Endodermal cell (in vitro differentiated cells): ENCODE measurements around the gene CNTLN. TPM values are rescaled to one million over a fixed set of nuclear protein-coding genes. Genes with fewer than 3 reads are reported as not detected.
A peak's percentile ranks its signal among the peaks of the same experiment; 100 is the strongest.

Experiments used
- DNase-seq: peaks from one replicate; pipeline ENCODE4 v3.0.0-alpha.2; 2017
- H3K27ac ChIP-seq: 2 replicates; pipeline ENCODE4 v1.5.1; 2013; ENCODE audit warnings: mild to moderate bottlenecking, low read depth, low read length, moderate library complexity
- H3K27me3 ChIP-seq: 2 replicates; pipeline ENCODE4 v1.6.1; 2013; ENCODE audit warnings: mild to moderate bottlenecking, low read length, moderate library complexity; ENCODE audit not compliant: insufficient read depth, control insufficient read depth, poor library complexity, severe bottlenecking
- H3K36me3 ChIP-seq: 2 replicates; pipeline ENCODE4 v1.7.0; 2013; ENCODE audit warnings: mild to moderate bottlenecking, low read length, moderate library complexity; ENCODE audit not compliant: control insufficient read depth, insufficient read depth
- H3K4me1 ChIP-seq: one replicate; pipeline ENCODE4 v1.7.0; 2013; ENCODE audit warnings: low read length; ENCODE audit not compliant: control insufficient read depth, insufficient read depth
- H3K4me3 ChIP-seq: 2 replicates; pipeline ENCODE4 v1.5.1; 2013; ENCODE audit warnings: mild to moderate bottlenecking, low read length, moderate library complexity
- H3K9ac ChIP-seq: 2 replicates; pipeline ENCODE4 v1.6.1; 2013; ENCODE audit warnings: mild to moderate bottlenecking, low read length, moderate library complexity; ENCODE audit not compliant: poor library complexity, severe bottlenecking; ENCODE audit errors: extremely low read depth
- H3K9me3 ChIP-seq: 2 replicates; pipeline ENCODE4 v1.6.1; 2013; ENCODE audit warnings: mild to moderate bottlenecking, low read length, moderate library complexity; ENCODE audit not compliant: control insufficient read depth
- H3K27ac Mint-ChIP-seq: 2 replicates; pipeline ENCODE4 v1.8.0; 2020; ENCODE audit warnings: mixed read lengths
- H3K27me3 Mint-ChIP-seq: 2 replicates; pipeline ENCODE4 v1.8.0; 2021; ENCODE audit warnings: mild to moderate bottlenecking, mixed read lengths; ENCODE audit not compliant: insufficient read depth
- H3K36me3 Mint-ChIP-seq: 2 replicates; pipeline ENCODE4 v1.8.0; 2020; ENCODE audit warnings: low read depth, mixed read lengths
- H3K4me1 Mint-ChIP-seq: 2 replicates; pipeline ENCODE4 v1.8.0; 2020; ENCODE audit warnings: mixed read lengths
- H3K4me3 Mint-ChIP-seq: 2 replicates; pipeline ENCODE4 v1.8.0; 2020; ENCODE audit warnings: mild to moderate bottlenecking, moderate library complexity, mixed read lengths
- H3K9me3 Mint-ChIP-seq: 2 replicates; pipeline ENCODE4 v1.8.0; 2020; ENCODE audit warnings: mild to moderate bottlenecking, mixed read lengths
- WGBS, 2 experiments: methylation state at CpG; one replicate each; pipeline versions ENCODE4 v1.1.5 to v1.1.7; 2013; ENCODE audit warnings: missing lambda C conversion rate in 2 of 2, mixed read lengths in 1 of 2; ENCODE audit not compliant: insufficient coverage in 1 of 2, insufficient read length in 1 of 2; 5-methylcytosine and 5-hydroxymethylcytosine counted together
- total RNA-seq, 2 donors: library from RNA; stranded (reverse); fragmentation: NEBNext Ultra II Directional in 1 of 2; extraction: Animal tissue kit (Norgen Biotek cat#: 25700) in 1 of 2; gene quantifications; 2 replicates in 1 of 2; 3 replicates in 1 of 2; pipeline ENCODE4 v1.2.1, GENCODE V29; 2021
- TF ChIP-seq, protein P1 (sequence below): fragments of 200-600 bp; sonication (generic); conservative IDR thresholded peaks from 2 replicates; pipeline ENCODE4 v1.5.0; 2021; ENCODE audit warnings: antibody characterized with exemption, mild to moderate bottlenecking

Gene CNTLN
- total RNA-seq, 2 donors from 2014 or later: 12.4 to 13.7 TPM

DNA sequence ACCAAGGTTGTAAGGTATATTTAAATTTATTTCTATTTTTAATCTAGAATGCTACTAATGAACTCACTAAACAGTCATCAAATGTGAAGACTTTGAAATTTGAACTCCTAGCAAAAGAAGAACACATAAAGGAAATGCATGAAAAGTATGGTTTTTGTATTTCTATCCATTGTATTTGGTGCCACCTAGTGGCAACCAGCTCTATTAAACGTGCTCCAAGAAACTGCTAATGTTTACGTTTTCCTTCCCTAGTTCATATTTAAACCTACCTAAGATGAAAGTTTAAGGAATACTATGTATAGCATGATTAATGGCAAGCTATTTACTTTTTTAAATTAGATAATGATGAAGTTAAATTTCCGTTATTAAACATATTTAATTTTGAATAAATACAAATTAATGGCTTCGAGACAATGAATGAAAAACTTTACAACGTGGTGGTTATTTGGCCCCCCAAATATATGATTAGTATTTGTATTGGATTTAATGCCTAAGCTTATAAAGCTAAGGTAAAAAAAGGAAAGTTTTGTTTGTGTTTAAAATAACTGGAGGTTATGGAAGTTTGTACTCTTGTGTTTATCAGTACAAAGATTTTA, 328.1 kb downstream of the CNTLN start:
- no peaks in the 10 kb centered on the region for H3K4me1 ChIP-seq
- TF ChIP-seq, protein P1, sequence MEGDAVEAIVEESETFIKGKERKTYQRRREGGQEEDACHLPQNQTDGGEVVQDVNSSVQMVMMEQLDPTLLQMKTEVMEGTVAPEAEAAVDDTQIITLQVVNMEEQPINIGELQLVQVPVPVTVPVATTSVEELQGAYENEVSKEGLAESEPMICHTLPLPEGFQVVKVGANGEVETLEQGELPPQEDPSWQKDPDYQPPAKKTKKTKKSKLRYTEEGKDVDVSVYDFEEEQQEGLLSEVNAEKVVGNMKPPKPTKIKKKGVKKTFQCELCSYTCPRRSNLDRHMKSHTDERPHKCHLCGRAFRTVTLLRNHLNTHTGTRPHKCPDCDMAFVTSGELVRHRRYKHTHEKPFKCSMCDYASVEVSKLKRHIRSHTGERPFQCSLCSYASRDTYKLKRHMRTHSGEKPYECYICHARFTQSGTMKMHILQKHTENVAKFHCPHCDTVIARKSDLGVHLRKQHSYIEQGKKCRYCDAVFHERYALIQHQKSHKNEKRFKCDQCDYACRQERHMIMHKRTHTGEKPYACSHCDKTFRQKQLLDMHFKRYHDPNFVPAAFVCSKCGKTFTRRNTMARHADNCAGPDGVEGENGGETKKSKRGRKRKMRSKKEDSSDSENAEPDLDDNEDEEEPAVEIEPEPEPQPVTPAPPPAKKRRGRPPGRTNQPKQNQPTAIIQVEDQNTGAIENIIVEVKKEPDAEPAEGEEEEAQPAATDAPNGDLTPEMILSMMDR: peak; percentile 91
- no peak overlapping the region for H3K9ac ChIP-seq
- no peak overlapping the region for H3K27ac ChIP-seq
- DNase-seq: peak; percentile 57
- Mint-ChIP-seq H3K36me3 (no peaks in the 10 kb centered on the region), H3K4me1 (peaks cover 2% of the 10 kb centered on the region), H3K4me3 (no peak overlapping the region), H3K9me3 (no peaks in the 10 kb centered on the region), H3K27me3 (no peaks in the 10 kb centered on the region), H3K27ac (no peak overlapping the region)
- H3K27me3 ChIP-seq: no peaks in the 10 kb centered on the region
- no peak overlapping the region for H3K4me3 ChIP-seq
- peaks cover 3% of the 10 kb centered on the region for H3K36me3 ChIP-seq
- 97 to 100% methylated on average over 1 to 2 of the region's 5 CpGs for WGBS, 2 experiments
- no peaks in the 10 kb centered on the region for H3K9me3 ChIP-seq

DNA sequence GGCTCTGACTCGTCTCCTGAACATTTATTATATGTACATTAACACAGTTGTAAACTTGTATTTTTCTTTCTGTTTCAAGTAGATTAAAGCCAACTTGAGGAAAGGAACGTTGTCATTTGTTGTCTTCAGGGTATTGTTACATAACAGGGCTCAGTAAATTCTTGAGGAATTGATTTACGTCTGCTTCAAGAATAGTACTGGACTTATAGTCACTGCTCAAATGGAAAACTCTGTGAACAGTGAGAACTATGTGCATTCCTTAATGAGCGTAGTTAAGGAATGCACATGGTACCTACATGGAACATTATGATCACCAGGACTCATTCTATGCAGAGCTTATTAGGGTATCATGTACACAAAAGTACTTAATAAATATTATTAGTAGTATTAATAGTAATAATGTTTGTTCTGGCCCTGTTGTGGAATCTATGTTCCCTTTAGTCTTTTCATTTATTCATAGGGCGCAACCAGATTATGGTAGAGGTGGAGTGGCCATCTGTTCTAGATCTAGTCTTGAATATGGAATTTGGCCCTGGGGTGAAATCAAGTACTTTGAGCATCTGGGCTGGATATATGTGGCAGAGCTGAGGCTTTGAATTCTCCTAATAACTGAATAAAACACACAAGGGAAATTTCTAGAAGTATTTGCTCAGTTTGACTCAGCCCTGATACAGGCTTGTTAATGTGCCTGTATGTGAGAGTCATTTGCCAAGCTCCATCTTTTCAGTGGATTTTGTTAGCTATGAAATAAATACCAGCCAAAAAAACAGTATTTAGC, 335.4 kb downstream of the CNTLN start:
- H3K27ac Mint-ChIP-seq: no peak overlapping the region

GRCh38 chr9:17472126-17472525, 337.3 kb downstream of the CNTLN start:
- DNase-seq: no peak
- WGBS, 2 experiments: 100% methylated on average over 2 of the region's 2 CpGs
- no peak overlapping the region for H3K4me3 Mint-ChIP-seq
- TF ChIP-seq, protein P1: no peak
- H3K4me1 ChIP-seq: no peaks in the 10 kb centered on the region
- no peaks in the 10 kb centered on the region for H3K9me3 Mint-ChIP-seq
- peaks cover 5% of the 10 kb centered on the region for H3K36me3 ChIP-seq
- no peak overlapping the region for H3K27ac Mint-ChIP-seq
- H3K27ac ChIP-seq: no peak overlapping the region
- no peaks in the 10 kb centered on the region for H3K4me1 Mint-ChIP-seq
- no peak overlapping the region for H3K9ac ChIP-seq
- H3K27me3 ChIP-seq: no peaks in the 10 kb centered on the region
- no peaks in the 10 kb centered on the region for H3K27me3 Mint-ChIP-seq
- H3K9me3 ChIP-seq: no peaks in the 10 kb centered on the region
- H3K36me3 Mint-ChIP-seq: peaks cover 2% of the 10 kb centered on the region
- no peak overlapping the region for H3K4me3 ChIP-seq

More for the DNA sequence above, 335.4 kb downstream of the CNTLN start:
- Histone ChIP-seq H3K4me1 (no peaks in the 10 kb centered on the region), H3K9ac (no peak overlapping the region), H3K4me3 (no peak overlapping the region), H3K27me3 (no peaks in the 10 kb centered on the region), H3K36me3 (peaks cover 5% of the 10 kb centered on the region), H3K9me3 (no peaks in the 10 kb centered on the region), H3K27ac (no peak overlapping the region)
- Mint-ChIP-seq H3K4me3 (no peak overlapping the region), H3K27me3 (no peaks in the 10 kb centered on the region), H3K4me1 (peaks cover 2% of the 10 kb centered on the region), H3K9me3 (no peaks in the 10 kb centered on the region), H3K36me3 (no peaks in the 10 kb centered on the region)
- DNase-seq: no peak
- 89 to 90% methylated on average over 1 to 4 of the region's 5 CpGs for WGBS, 2 experiments
- TF ChIP-seq, protein P1: no peak
